NCI-H748 treated with DMSO at 0.1 percent for 48 hours (cell line): ENCODE data around the gene MUC5AC.

Experiments
- DNase-seq: peaks from one replicate; lab custom pipeline; 2025; lab: John Stamatoyannopoulos, UW

The MUC5AC gene

DNA sequence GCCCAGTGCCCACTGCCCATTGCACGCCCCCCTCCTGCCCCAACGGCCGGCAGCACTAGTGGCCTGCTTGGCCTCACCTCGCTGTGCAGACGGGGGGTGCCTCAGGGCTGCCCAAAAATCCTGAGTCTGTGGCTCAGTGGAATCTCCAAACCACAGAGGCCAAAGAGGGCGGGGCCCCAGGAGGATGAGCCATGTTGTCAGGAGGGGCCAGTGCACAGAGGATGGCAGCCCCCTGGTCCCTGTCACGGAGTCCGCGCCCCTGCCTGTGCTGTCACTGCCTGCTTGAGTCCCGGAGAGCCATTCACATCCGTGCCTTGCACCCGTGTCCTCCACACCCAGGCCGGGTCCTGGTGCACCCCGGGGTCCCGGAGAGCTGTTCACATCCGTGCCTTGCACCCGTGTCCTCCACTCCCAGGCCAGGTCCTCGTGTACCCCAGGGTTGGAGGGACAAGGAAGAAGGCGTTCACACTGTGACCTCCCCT, 36.4 kb upstream of the MUC5AC start:
- DNase-seq = no peak

DNA sequence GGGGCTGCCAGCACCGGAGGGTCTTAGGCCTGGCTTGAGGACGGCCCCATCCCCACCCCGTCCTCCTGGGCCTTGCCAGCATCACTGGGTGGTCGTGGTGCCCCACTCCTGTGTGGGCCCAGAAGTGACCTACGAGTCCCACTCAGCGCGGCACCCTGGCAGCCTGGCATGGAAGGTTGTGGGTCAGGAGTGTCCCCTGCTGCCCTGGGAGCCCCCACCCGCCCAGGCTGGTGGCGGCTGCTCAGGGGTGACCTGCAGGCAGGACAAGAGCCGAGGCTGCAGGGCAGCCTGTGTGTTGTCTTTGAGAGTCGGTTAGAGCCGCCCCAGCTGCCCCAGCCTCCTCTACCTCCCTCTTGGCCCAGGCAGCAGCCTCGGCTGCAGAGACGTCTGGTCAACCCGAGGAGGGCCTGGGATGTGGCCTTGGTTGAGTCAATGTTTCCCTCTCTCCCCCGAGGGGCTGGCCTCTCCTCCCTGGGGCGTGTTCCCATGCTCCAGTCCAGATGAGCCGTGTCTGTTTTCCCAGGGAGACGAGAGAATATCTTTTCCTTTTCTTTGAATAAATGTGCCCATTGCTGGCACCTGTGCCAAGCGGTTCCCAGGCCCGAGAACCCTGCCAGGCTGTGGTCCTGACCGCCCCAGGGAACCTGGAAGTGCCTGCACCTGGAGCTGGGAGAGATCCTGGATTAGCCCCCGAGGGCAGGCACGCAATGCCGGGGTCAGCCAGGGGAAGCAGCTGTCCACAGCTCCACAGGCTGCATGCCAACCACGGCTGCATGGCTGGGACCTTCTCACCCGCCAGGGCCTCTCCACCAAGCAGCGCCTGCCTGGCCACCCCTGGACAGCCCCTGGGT, 35.7 kb upstream of the MUC5AC start:
- DNase-seq = no peak

- DNase-seq = no peak
Observed at GRCh38 chr11:1122664-1123002, 35.1 kb upstream of the MUC5AC start.

- DNase-seq = no peak
Observed at GRCh38 chr11:1123970-1124369, 33.8 kb upstream of the MUC5AC start.

- no peak for DNase-seq
Observed at GRCh38 chr11:1125803-1126202, 31.9 kb upstream of the MUC5AC start.

GRCh38 chr11:1126491-1126926, 31.2 kb upstream of the MUC5AC start:
- DNase-seq = no peak

GRCh38 chr11:1126935-1127663, 30.7 kb upstream of the MUC5AC start:
- DNase-seq = no peak

- DNase-seq = no peak
Observed at GRCh38 chr11:1127664-1128162, 30.0 kb upstream of the MUC5AC start.

DNA sequence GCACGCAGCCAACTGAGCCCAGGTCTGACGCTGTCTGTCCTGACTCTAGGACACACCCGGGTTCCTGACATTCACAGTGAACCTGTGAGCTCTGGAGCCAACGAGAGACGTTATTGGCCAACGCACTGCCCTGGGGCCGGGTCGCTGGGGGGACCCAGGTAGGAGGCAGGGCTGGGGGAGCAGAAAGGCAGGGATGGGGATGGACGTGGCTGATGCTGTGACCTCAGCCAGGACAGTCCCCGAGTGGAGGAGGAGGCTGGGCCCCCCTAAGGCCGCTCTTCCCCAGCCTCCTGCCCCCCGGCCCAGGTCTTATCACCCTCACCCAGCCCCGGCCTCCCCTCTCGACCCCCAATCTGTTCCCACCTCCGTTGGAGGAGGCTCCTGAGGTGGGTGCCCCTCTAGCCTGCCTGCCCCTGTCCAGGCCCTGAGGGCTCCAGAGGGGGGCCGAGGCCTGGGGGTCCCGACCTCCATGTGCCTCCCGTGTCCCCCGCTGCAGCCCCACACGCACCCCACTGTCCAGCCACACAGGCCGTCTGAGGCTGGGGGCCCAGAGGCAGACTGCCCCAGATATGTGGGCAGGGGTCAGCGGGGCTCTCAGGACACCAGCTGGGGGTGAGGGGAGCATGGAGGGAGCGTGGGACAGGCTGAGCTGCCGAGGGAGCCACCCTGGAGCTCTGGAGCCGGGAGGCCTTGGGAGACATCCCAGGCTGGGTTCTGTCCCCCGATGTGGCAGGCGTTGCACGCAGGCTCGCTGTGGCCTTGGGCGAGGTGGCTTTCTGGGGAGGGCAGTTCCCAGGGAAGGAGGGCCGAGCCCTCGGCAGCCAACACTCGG, 29.2 kb upstream of the MUC5AC start:
- DNase-seq = no peak

DNA sequence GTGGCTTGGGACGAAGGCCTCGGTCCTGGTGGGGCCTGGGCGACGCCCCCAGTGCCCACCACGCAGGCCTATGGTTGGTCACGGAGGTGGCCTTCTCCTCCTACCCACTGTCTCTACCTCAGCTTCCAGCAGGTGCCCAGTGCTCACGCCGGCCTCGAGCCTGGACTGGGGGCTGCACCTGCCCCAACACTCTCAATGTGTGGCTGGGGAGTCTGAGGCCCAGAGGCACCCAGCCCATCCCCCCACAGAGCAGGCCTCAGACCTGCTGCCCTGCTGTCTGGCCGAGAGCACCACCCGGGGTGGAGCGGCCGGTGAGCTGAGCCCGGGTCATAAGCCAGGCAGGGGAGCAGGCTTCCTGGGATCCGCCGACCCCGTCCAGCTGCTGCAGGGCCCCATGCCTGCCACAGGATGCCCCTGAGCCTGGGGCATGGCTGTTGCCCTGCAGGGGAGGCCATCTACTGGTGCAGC, 28.6 kb upstream of the MUC5AC start:
- no peak for DNase-seq

DNA sequence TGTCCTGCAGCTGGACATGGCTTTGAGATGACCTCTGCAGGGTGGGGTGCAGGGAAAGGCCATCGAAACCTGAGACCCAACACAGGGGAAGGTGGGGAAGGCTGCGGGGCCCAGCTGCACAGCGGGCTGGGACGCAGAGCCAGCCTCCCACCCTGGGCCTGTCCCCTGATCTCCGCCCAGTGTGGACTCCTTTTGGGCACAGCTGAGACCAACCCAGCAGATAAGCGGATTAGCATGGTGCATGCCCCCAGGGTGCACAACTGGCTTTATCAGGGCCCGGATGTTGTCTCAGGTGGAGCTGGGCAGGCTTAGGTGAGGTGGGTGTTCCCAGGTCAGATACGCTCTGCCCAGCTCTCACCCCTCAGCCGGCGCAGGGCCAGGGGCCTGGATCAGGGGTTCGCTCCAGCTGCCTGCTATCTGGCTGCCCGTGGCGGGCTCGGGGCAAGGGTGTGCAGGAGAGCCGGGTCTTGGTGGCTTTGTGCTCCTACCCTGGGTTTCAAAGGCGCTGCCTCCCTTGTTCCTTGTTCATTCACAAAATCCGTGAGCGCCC, 28.1 kb upstream of the MUC5AC start:
- no peak for DNase-seq

DNA sequence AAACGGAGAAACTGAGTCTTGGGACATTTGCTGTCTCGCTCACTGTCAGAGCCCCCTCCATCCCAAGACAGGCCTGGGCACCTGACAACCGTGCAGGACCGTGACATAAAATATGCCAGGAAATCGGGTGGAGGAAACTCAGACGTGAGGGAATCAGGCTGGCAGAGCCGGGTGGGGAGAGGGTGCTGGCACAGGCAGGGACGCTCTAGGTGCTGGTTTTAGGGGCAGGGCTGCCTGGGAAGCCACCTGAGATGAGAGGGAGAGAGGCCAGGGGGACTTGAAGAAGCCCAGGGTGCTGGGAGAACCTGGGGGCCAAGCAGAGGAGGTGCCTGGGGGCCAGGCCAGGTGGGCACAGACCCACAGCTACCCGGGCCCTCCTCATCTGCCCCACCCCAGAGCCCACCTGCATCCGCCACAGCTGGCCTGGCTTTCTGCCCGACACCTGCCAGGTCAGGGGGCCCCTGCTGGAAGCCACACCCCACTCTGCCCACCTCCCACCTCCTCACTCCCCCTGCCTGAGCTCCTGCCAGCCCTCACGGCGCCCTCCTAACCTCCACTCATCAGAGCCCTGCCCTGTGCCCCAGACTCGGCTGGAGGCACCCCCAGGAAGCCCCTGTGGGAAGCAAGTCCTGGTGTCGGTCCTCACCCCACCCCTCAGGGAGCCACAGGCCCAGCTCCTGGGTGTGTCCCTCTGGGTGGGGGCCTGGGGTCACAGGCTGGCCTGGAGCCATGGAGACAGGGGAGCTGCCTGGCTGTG, 27.3 kb upstream of the MUC5AC start:
- DNase-seq = no peak

DNA sequence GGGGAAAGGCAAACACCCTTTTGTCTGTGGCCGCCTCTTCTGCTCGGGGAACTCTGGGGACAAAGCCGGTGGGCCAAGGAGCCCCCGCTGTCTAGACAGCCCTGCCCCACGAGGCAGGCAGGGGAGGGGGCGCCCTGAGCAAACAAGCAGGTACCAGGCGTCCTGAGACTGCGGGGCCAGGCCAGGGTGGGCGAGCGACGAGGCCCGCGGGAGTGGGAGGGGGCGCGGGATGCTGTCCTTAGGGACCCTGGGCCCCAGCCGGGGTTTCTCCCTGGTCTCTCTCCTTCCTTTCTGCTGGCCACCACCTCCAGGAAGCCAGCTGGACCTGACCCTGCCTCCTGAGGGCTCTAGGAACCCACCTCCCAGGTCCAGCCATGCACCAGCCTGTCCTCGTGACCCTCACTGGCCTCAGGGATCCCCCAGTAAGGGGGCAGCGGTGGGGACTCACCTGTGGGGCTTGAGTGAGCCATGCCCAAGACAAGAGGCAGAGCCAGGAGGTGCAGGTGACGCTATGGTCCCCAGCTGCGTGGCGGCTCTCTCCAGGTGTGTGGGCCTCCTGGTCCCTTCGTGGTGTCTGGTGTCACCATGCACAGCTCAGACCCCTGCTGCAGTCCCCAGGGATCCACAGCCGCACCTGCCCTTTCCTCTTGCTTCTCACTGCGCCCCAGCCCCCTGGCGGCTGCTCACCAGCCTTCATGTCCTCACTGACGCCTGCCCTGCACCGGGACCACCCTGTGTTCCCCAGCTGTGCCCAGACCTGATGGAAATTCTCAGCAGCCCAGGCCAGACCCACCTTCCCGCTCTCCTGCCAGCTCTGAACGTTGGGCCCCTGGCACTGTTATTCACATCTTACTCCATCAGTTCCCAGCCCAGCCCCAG, 26.5 kb upstream of the MUC5AC start:
- DNase-seq = no peak

DNA sequence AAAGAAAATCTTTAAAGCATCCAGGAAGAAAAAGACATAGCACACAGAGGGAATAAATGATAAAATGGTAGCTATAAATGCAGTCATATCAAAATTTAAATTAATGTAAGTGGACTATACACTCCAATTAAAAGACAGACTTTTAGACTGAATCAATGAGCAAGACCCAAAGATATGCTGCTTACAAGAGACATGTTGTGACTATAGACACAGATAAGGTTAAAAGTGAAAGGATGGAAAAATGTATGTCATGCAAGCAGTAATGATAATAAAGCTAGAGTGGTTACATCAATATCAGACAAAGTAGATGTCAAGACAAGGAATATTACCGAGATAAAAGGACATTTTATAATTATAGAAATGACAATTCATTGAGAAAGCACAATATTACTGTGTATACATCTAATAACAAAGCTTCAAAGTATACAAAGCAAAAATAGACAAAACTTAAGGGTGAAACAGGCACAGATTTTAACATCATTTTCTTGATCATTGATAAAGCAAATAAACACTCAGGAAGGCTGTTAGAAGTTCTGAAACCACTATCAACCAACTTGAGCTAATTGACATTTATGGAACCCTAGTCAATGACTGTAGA, 22.8 kb upstream of the MUC5AC start:
- no peak for DNase-seq

DNA sequence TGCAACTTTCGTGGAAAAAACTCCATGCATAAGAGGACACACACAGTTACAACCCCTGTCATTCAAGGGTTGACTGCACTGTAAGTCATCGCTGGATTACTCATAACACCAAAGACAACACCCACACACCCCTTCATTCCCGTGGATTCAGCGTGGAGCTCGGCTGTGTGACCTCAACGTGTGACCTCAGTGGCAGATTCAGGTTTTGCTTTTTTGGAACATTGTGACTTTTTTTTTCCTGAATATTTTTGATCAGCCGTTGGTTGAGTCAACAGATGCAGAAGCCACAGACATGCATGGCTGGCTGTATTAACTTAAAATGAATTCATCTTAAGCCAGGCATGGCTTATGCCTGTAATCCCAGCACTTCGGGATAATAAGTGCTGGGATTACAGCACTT, 19.7 kb upstream of the MUC5AC start:
- no peak for DNase-seq

DNA sequence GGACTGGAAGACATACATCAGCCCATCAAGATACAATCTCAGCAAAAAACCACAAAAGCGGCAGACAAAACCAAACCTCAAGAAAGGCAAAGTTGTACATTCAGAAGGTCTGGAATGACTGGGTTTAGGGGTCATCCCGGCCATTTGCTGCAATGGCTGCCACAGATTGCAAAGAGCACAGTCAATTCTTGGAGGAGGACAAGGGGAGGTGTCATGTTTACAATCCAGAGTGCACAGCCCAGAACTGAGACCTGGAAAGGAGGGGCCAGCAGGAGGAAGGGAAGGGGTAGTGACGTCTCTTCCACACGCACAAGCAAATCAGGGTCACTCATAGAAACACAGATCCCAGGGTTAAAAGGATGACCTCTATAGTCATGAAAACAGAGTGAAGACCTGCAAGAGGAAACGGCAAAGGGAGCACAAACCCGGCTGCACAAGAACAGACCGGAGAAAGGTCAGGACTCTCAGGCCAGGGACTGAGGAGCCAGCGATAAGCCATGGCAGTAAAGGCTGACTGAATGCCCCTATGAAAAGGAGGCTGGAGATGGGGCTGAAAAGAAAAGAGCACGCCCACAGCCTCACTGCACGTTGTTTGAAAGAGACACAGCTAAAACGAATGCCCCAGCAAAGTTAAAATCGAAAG, 18.2 kb upstream of the MUC5AC start:
- no peak for DNase-seq

GRCh38 chr11:1140642-1141490, 16.9 kb upstream of the MUC5AC start:
- no peak for DNase-seq

DNA sequence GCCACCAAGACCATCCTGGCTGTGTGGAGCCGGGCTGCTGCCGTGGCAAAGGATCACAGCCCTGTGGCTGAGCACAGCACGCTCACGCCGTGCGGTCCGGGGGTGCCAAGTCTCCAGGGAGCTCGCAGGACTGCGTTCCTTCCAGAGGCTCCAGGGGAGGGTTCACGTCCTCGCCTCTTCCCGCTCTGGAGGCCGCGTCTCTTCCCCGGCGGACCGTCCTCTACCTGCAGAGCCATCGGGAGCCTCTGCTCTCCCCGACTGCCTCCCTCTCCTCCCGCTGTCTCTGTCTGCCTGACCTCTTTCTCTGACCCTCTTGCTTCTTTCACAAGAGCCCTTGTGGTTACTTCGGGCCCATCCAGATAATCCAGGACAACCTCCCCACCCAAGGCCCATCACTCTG, 11.4 kb upstream of the MUC5AC start:
- DNase-seq = no peak
